Umbilical cord (tissue), 2 donors: ENCODE results near the gene COMMD1. TPM values are rescaled to one million over a fixed set of nuclear protein-coding genes. Genes with fewer than 3 reads are reported as not detected.

Experiments used
- DNase-seq: peaks from one replicate; pipeline ENCODE4 v3.0.0-alpha.2; 2015; ENCODE audit warnings: low spot score
- total RNA-seq: library from RNA; depleted of rRNA; stranded (reverse); fragments of >200 nt; gene quantifications from one replicate; pipeline ENCODE4 v1.2.3, GENCODE V29; 2014; ENCODE audit warnings: low replicate concordance; ENCODE audit not compliant: insufficient read depth

Gene COMMD1
- total RNA-seq, 1 donor from 2014 or later = 47.2 TPM

- no peak for DNase-seq
These were observed 19.6 kb downstream of the COMMD1 start for GRCh38 chr2:61924895-61925663.

GRCh38 chr2:61926531-61927477 is 21.3 kb downstream of the COMMD1 start:
- DNase-seq = no peak

GRCh38 chr2:61928826-61929461 is 23.5 kb downstream of the COMMD1 start:
- DNase-seq = peak; percentile 80

- no peak for DNase-seq
These were observed 31.6 kb downstream of the COMMD1 start for GRCh38 chr2:61937098-61937497.

- no peak for DNase-seq
These were observed 32.4 kb downstream of the COMMD1 start for GRCh38 chr2:61937886-61938285.

GRCh38 chr2:61938511-61938910 is 33.0 kb downstream of the COMMD1 start:
- DNase-seq = no peak

GRCh38 chr2:61943251-61943650 is 37.8 kb downstream of the COMMD1 start:
- no peak for DNase-seq

GRCh38 chr2:61946666-61947065 is 41.2 kb downstream of the COMMD1 start:
- DNase-seq = no peak

GRCh38 chr2:61948661-61949457 is 43.4 kb downstream of the COMMD1 start:
- DNase-seq = no peak

GRCh38 chr2:61949458-61949713 is 43.9 kb downstream of the COMMD1 start:
- no peak for DNase-seq

GRCh38 chr2:61949714-61950560 is 44.5 kb downstream of the COMMD1 start:
- DNase-seq = peak; percentile 46

GRCh38 chr2:61950571-61951315 is 45.3 kb downstream of the COMMD1 start:
- DNase-seq = no peak

GRCh38 chr2:61951881-61952280 is 46.4 kb downstream of the COMMD1 start:
- DNase-seq = no peak

- no peak for DNase-seq
These were observed 46.8 kb downstream of the COMMD1 start for GRCh38 chr2:61952288-61952687.

GRCh38 chr2:61954856-61955255 is 49.4 kb downstream of the COMMD1 start:
- peak; percentile 42 for DNase-seq

GRCh38 chr2:61959381-61960293 is 54.2 kb downstream of the COMMD1 start:
- no peak for DNase-seq

GRCh38 chr2:61961231-61961901 is 55.9 kb downstream of the COMMD1 start:
- DNase-seq = no peak
